NCI-H1092 (cell line): ENCODE results near the gene SIM2.

ENCODE experiments used
- DNase-seq: peaks from one replicate; lab custom pipeline; 2025; lab: John Stamatoyannopoulos, UW

SIM2 gene

GRCh38 chr21:36716836-36717235 is 17.9 kb downstream of the SIM2 start:
- no peak for DNase-seq

GRCh38 chr21:36717976-36718375 is 19.1 kb downstream of the SIM2 start:
- DNase-seq, result no peak

- DNase-seq, result no peak
These were observed 20.1 kb downstream of the SIM2 start for GRCh38 chr21:36718951-36719501.

GRCh38 chr21:36719614-36720013 is 20.7 kb downstream of the SIM2 start:
- no peak for DNase-seq

- no peak for DNase-seq
These were observed 22.9 kb downstream of the SIM2 start for GRCh38 chr21:36721817-36722216.

- no peak for DNase-seq
These were observed 23.8 kb downstream of the SIM2 start for GRCh38 chr21:36722370-36723368.

- no peak for DNase-seq
These were observed 24.5 kb downstream of the SIM2 start for GRCh38 chr21:36723371-36723881.

- DNase-seq, result no peak
These were observed 25.7 kb downstream of the SIM2 start for GRCh38 chr21:36724660-36725059.

- no peak for DNase-seq
These were observed 27.0 kb downstream of the SIM2 start for GRCh38 chr21:36725793-36726386.

GRCh38 chr21:36727866-36728265 is 29.0 kb downstream of the SIM2 start:
- DNase-seq, result no peak

GRCh38 chr21:36728371-36729111 is 29.6 kb downstream of the SIM2 start:
- DNase-seq, result no peak

GRCh38 chr21:36729310-36729970 is 30.5 kb downstream of the SIM2 start:
- no peak for DNase-seq

GRCh38 chr21:36730291-36731281 is 31.7 kb downstream of the SIM2 start:
- no peak for DNase-seq

GRCh38 chr21:36732217-36732616 is 33.3 kb downstream of the SIM2 start:
- DNase-seq, result no peak

- DNase-seq, result no peak
These were observed 33.8 kb downstream of the SIM2 start for GRCh38 chr21:36732761-36733160.

GRCh38 chr21:36733857-36734256 is 34.9 kb downstream of the SIM2 start:
- no peak for DNase-seq

GRCh38 chr21:36734367-36735200 is 35.7 kb downstream of the SIM2 start:
- DNase-seq, result no peak

GRCh38 chr21:36735201-36735515 is 36.2 kb downstream of the SIM2 start:
- DNase-seq, result no peak

- no peak for DNase-seq
These were observed 36.9 kb downstream of the SIM2 start for GRCh38 chr21:36735724-36736320.
